Skeletal muscle tissue (tissue), 4 donors: ENCODE data around the gene OCSTAMP. TPM values are rescaled to one million over a fixed set of nuclear protein-coding genes. Genes with fewer than 3 reads are reported as not detected.

Source experiments
- H3K27ac ChIP-seq: one replicate; pipeline ENCODE4 v1.7.0; 2013; ENCODE audit warnings: mild to moderate bottlenecking, low read depth, low read length, inconsistent platforms
- H3K27me3 ChIP-seq, 3 donors: one replicate each; pipeline ENCODE4 v1.7.0; 2013; ENCODE audit warnings: low read length in 3 of 3; ENCODE audit not compliant: control insufficient read depth in 3 of 3, insufficient read depth in 3 of 3
- H3K36me3 ChIP-seq, 3 donors: one replicate each; pipeline ENCODE4 v1.7.0; 2013; ENCODE audit warnings: low read length in 3 of 3; ENCODE audit not compliant: control insufficient read depth in 3 of 3, insufficient read depth in 3 of 3
- H3K4me1 ChIP-seq, 3 donors: one replicate each; pipeline ENCODE4 v1.7.0; 2013; ENCODE audit warnings: low read length in 3 of 3, mild to moderate bottlenecking in 3 of 3; ENCODE audit not compliant: control insufficient read depth in 3 of 3, insufficient read depth in 3 of 3
- H3K4me3 ChIP-seq, 3 donors: one replicate each; pipeline ENCODE4 v1.7.0; 2013; ENCODE audit warnings: low read length in 3 of 3
- H3K9ac ChIP-seq, 3 donors: one replicate each; pipeline ENCODE4 v1.7.0; 2013; ENCODE audit warnings: low read length in 3 of 3, mild to moderate bottlenecking in 3 of 3, moderate library complexity in 2 of 3, low read depth in 1 of 3
- H3K9me3 ChIP-seq, 3 donors: one replicate each; pipeline ENCODE4 v1.7.0; 2013; ENCODE audit warnings: low read length in 3 of 3; ENCODE audit not compliant: control insufficient read depth in 3 of 3
- total RNA-seq: library from RNA; depleted of rRNA; stranded (reverse); fragments of >200 nt; gene quantifications from one replicate; pipeline ENCODE4 v1.2.3, GENCODE V29; 2014
- donor health status: Osteomylitis.

The OCSTAMP gene
- total RNA-seq, 1 donor from 2014 or later, result not detected

DNA sequence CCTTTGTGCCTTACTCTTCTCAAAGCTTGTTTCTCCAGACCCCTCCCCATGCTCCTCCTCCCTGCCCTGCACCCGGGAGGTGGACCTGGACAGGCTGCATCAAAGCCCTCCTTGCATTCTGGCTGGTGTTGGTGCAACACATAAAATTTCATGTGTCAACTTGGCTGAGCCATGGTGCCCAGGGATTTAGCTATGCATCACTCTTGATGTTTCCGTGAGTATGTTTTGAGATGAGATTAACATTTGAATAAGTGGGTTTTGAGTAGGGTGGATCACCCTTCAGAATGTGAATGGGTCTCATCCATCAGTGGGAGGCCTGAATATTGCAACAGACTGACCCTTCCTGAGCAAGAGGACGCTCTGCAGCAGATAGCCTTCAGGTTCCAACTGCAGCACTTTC, 4.4 kb upstream of the OCSTAMP start:
- Histone ChIP-seq H3K36me3 (no peaks in the 10 kb centered on the region), H3K4me1 (no peaks in the 10 kb centered on the region), H3K9me3 (no peaks in the 10 kb centered on the region), H3K9ac (no peak overlapping the region), H3K27me3 (no peaks in the 10 kb centered on the region), H3K27ac (no peak overlapping the region), H3K4me3 (no peak overlapping the region)

DNA sequence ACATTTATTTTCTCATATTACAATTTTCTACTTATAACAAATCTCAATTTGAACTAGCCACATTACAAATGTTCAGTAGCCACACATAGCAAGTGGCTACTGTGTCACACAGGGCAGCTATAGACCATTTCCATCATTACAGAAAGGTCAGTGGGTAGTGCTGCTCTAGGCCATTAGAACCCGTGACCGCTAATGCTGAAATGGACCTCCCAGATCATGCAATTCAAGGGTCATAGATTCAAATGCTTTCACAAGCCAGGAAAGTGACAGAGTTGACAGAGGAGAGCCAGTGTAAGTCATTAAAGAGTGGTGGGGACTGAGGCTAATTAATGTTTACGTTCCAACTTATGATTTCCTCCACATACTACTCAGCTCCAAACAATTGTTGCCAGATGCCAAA, 3.5 kb upstream of the OCSTAMP start:
- Histone ChIP-seq H3K27ac (no peak overlapping the region), H3K36me3 (no peaks in the 10 kb centered on the region), H3K9me3 (no peaks in the 10 kb centered on the region), H3K9ac (no peak overlapping the region), H3K4me1 (no peaks in the 10 kb centered on the region), H3K27me3 (no peaks in the 10 kb centered on the region), H3K4me3 (no peak overlapping the region)

DNA sequence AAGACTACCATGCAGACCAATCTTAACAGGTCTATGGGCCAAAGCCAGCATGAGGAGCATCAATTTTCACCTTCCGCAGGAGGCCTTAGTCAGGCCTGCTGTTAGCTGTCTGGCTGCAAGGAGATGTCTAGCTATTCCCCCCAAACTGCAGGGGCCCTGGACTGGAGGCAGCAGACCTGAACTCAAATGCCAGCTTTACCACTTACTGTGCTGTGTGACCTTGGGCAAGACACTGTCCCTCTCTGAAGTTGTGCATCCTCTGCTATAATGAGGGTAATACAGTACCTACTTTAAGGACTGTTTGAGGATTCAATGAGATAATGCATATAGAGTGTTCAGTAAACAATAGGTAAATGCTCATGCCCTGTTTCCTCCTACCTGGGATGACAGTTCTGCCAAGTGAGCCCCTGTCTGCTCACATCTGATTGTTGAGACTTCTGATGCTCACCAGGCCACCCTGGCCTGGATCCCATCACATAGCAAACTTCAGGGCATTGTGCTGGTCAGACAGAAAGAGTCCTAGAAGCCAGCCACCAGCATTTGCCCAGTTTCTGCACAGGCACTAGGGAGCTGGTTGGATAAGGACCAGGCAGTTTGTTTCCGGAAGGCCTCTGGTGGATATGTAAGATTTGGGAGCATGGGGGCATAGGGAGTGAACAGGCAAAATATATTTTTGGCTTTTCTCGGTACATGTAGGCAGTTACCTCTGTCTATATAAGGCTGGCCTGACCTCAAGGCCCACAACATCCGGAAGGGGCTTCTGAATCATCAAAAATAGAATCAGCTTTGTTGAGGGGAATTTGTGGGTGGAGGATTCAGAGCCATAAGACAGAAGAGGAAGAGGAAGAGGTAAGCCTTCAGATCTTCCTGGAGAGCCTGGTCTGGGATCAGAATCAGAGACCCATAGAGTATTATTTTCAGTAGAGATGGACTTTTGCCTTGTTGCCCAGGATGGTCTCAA, 2.3 kb upstream of the OCSTAMP start:
- H3K9ac ChIP-seq, result no peak overlapping the region
- H3K4me1 ChIP-seq, result no peaks in the 10 kb centered on the region
- H3K27ac ChIP-seq, result no peak overlapping the region
- H3K36me3 ChIP-seq, result no peaks in the 10 kb centered on the region
- H3K27me3 ChIP-seq, result peaks cover 4 to 7% (median 7%) of the 10 kb centered on the region in 3 donors
- H3K4me3 ChIP-seq, result no peak overlapping the region
- no peaks in the 10 kb centered on the region for H3K9me3 ChIP-seq

- Histone ChIP-seq H3K36me3 (no peaks in the 10 kb centered on the region), H3K4me3 (no peak overlapping the region), H3K9ac (no peak overlapping the region), H3K27ac (no peak overlapping the region), H3K4me1 (no peaks in the 10 kb centered on the region), H3K9me3 (no peaks in the 10 kb centered on the region), H3K27me3 (peaks cover 7 to 13% (median 12%) of the 10 kb centered on the region in 3 donors)
These were observed 1.3 kb upstream of the OCSTAMP start for GRCh38 chr20:46551522-46552381.

DNA sequence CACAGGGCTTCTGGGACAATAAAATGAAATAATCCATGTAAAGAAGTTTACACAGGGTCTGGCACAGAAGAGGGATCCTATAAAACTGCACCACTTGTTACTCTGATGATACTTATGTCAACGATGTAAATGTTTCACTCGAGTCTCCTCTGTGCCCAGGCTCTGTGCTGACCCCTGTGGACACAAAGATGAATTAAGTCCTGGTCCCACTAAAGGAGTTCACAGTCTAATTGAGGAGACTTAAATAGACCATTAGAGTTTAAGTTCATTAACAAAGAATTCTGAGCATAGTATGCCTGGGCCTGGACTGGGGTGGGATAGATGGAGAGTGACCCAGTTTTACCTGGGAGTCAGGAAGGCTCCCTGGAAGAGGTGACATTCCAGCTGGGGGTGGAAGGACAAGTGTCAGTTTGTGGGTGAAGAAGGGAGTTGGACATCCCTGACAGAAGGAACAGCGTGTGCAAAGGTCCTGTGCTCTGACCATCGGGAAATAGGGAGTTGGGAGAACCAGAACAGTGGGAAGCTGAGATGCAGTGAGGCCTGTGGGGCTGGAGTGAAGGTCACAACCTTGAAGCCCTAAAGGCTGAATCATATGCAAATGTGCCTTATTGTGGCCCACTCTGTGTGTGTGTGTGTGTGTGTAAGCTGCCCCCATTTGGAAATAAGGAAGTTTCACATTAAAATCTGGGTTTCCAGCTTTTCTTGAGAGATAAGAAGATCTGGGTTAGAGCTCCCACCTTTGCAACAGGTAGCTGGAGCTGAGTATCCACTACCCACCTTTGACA, 1.1 kb downstream of the OCSTAMP start:
- Histone ChIP-seq H3K36me3 (no peaks in the 10 kb centered on the region), H3K4me3 (no peak overlapping the region), H3K9me3 (no peaks in the 10 kb centered on the region), H3K27me3 (peaks cover 12 to 23% (median 16%) of the 10 kb centered on the region in 3 donors), H3K27ac (no peak overlapping the region), H3K9ac (no peak overlapping the region), H3K4me1 (no peaks in the 10 kb centered on the region)

GRCh38 chr20:46548688-46549087, 1.8 kb downstream of the OCSTAMP start:
- Histone ChIP-seq H3K4me3 (no peak overlapping the region), H3K9me3 (no peaks in the 10 kb centered on the region)

DNA sequence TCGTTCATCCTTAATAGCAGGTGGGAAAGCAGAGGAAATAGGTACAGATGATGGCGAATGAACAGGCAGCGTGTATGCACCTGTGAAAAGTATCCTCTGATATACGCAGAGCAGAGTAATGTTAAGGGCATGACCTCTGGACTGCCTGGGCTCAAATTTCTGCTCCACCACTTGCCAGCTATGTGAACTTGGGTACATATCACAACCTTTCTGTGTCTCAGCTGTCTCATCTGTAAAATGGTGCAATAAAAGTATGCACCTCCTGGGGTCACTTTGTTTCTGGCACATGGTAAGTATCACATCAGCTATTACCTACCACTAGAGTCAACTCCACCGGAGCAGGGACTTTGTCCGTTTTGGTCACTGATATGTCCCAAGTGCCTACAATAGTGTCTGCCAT, 2.5 kb downstream of the OCSTAMP start:
- Histone ChIP-seq H3K9ac (no peak overlapping the region), H3K27me3 (peaks cover 12 to 23% (median 16%) of the 10 kb centered on the region in 3 donors), H3K4me3 (no peak overlapping the region)

More at GRCh38 chr20:46548688-46549087, 1.8 kb downstream of the OCSTAMP start:
- Histone ChIP-seq H3K36me3 (no peaks in the 10 kb centered on the region), H3K9ac (no peak overlapping the region), H3K4me1 (no peaks in the 10 kb centered on the region), H3K27me3 (peaks cover 12 to 23% (median 16%) of the 10 kb centered on the region in 3 donors), H3K27ac (no peak overlapping the region)

GRCh38 chr20:46546936-46547335, 3.5 kb downstream of the OCSTAMP start:
- no peak overlapping the region for H3K9ac ChIP-seq
- no peaks in the 10 kb centered on the region for H3K4me1 ChIP-seq
- no peaks in the 10 kb centered on the region for H3K36me3 ChIP-seq
- no peak overlapping the region for H3K4me3 ChIP-seq
- no peak overlapping the region for H3K27ac ChIP-seq
- H3K27me3 ChIP-seq, result peaks cover 12 to 30% (median 23%) of the 10 kb centered on the region in 3 donors
- H3K9me3 ChIP-seq, result no peaks in the 10 kb centered on the region

More for the DNA sequence above, 2.5 kb downstream of the OCSTAMP start:
- Histone ChIP-seq H3K27ac (no peak overlapping the region), H3K36me3 (no peaks in the 10 kb centered on the region), H3K4me1 (no peaks in the 10 kb centered on the region), H3K9me3 (no peaks in the 10 kb centered on the region)

DNA sequence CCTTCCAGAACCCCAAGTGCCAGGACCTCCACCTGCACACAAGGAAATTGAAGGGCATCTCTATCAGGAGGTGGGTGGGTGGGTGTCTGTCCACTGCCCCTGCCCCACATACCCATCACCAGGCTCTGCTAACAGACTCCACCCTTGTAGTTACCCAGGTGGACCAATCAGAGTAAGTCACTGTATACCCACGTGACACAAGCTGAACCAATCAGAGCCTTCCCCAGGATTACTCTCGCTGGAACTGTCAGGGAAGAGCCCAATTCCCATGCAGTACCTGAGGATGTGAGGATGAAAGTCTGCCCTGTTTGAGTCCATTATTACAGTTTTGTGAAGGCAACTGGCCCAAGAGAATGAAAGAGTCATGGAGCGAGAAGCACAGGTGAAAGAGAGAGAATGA, 4.2 kb downstream of the OCSTAMP start:
- H3K9me3 ChIP-seq, result no peaks in the 10 kb centered on the region
- peaks cover 18 to 37% (median 26%) of the 10 kb centered on the region in 3 donors for H3K27me3 ChIP-seq
- H3K9ac ChIP-seq, result no peak overlapping the region

More for the DNA sequence above, 4.2 kb downstream of the OCSTAMP start:
- H3K4me1 ChIP-seq, result no peaks in the 10 kb centered on the region
- no peaks in the 10 kb centered on the region for H3K36me3 ChIP-seq
- no peak overlapping the region for H3K4me3 ChIP-seq
- H3K27ac ChIP-seq, result no peak overlapping the region
